HCT116 (cell line): Measurements from ENCODE around the gene RRAS2.

Source experiments
- EZH2 ChIP-seq: fragments of 200-600 bp; sonication (generic); IDR thresholded peaks from 2 replicates; pipeline ENCODE4 v1.6.1; 2017; ENCODE audit warnings: antibody characterized with exemption, mixed run types
- JUND ChIP-seq: IDR thresholded peaks from 2 replicates; pipeline ENCODE4 v1.6.1; 2012
- TF ChIP-seq, protein P1 (sequence below): IDR thresholded peaks from 2 replicates; pipeline ENCODE4 v1.6.1; 2012

DNA sequence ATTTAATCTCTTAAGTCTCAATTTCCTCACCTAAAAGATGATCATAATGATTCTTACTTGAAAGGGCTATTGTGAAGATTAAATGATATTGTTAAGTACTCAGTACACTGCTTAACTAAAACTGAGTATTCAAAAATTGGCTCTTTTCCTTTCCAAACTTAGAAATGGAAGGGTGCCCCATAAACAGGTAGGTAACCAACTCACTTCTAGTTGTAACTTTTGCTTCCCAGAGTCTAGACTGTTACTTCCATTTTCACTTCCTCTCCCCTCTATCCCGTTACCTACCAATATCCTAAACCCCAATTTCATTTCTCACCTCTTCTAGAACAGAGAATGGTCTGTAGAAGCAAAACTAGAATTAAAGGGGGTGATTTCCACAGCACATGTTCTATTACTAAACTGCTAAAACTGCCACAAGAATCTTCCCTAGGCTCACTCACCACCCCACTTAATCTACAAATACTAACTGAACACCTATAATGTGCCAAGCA lies 50.0 kb downstream of the RRAS2 start:
- no peak for TF ChIP-seq JUND
- TF ChIP-seq, protein P1, sequence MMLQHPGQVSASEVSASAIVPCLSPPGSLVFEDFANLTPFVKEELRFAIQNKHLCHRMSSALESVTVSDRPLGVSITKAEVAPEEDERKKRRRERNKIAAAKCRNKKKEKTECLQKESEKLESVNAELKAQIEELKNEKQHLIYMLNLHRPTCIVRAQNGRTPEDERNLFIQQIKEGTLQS, result no peak
- no peak for TF ChIP-seq EZH2
